ENCODE results near the gene WDFY4.
A peak's percentile ranks its signal among the peaks of the same experiment; 100 is the strongest.

The WDFY4 gene

GRCh38 chr10:48800007-48800675 is 115.5 kb downstream of the WDFY4 start:
- no peak for DNase-seq

GRCh38 chr10:48801001-48801421 is 116.3 kb downstream of the WDFY4 start:
- no peak for DNase-seq

- no peak for DNase-seq
These were observed 118.0 kb downstream of the WDFY4 start for GRCh38 chr10:48802611-48803071.

DNA sequence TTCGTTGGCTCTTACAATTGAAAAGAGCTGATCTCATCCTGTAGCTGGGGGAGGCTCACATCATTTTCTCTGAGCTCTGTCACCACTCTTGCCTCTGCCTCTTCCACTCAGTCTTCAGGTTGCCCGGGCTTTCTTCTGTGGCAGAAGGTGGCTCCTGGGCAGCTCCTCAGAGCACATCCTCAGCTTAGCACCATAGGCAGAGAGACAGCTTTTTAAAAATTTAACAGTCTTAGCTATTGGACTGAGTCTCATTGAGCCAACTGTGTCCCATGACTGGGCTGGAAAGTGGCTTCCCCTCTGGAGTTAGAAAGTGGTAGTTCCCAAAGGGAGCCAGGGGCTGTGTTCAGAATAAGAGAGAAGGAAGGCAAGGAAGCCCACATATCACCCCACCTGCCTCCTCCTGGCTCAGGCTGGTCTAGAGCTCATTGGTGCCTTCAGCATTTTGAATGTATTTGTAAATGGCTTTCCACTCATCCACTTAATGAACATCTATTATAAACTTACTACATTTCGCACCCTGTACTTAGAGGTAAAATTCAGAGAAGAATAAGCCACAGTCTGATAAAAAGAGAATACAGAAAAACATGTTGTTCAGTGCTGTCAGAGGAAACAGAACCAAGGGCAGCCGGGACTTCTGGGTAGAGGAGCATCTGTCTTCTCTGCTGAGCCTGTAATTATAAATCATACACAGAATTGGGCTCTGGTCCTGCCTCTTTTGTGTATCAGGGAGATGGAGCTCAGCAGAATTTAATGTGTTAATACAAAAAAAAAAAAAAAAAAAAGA is 119.3 kb downstream of the WDFY4 start:
- no peak for DNase-seq

DNA sequence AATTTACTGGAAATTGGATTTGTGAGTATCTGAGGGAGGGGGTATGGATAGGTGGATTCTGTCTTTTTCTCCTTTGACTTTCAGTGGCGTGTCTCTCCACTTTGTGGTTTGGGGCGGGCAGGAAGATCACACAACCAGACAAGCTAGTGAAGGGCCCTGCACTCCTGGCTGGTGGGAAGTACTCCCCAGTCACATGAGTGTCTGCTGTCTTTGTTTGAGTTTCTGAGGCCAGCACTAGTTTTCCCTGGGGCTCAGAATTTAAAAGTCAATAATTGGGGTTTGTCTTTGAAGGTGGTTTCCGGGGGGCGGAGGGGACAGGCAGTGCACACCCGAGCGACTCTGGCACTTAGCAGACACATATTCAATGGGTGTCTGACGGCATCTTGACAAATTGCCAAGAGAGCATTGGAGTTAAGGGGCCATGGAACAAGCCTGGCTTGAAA is 120.1 kb downstream of the WDFY4 start:
- peak; percentile 24 for DNase-seq

DNA sequence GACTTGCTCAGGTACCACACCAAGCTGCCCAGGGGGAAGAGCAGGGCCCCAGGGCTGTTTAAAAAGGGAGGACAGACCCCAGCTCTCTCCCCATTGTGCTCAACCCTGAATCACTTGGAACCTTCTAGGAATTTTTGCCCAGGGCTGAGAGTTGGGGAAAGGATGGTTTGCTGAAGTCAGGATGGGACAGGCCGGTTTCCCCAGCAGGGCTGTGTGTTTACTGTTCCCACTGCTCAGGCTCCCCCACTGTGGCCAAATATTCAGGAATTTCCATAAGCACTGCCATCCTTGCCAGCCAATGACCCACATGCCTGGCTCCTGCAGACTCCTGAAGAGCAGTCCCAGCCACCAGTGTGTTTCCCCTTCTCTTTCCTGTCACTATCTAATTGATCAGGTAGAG is 120.7 kb downstream of the WDFY4 start:
- DNase-seq: no peak

DNA sequence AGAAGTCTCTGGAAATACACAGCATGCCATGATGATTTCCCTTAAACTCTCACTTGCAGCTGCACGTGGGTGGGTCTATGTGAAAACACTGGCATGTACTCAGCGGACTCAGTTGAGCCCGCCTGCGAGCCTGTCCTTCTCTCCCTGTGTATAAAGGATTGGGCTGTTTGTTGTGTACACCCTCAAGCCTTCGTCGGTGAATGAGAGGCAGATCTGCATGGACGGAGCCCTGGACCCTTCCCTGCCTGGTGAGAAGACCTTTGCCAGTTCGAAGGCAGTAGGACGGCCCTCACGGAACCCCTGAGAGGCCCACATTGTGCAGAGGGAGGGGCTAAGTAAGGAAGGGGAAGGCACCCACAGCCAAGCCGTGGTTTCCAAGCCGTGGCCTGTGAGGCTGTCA is 121.2 kb downstream of the WDFY4 start:
- no peak for DNase-seq

GRCh38 chr10:48806342-48806741 is 121.7 kb downstream of the WDFY4 start:
- DNase-seq: no peak

DNA sequence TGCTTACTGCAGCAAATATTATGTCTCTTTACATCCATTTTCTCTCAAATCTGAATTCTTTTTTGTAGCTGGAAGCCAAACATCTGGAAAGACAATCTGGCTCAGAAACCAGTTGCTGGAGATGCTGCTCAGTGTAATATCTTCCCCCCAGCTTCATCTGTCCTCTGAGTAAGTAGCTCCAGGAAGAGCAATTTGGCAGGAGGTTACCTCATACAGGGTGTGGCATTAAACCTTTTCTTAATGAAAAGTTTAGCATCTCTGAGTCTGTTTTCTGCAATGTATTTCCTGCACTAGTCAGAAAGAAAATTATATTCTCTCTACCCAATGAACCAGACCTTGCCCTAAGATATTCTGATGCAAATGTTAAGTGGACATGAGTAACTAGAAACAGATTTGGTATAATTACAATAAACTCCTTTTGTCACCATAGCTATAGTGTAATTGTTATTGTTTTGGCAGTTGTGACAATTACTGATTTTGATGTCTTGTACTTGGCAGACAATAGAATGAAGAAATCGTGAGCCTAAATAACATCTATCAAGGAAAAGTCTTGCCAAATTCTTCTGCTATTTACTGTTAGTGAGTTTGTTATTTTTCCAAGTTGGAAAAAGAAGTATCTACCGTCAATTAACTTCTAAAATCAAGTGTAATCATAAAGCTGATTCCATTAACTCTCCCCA is 123.3 kb downstream of the WDFY4 start:
- DNase-seq: no peak

GRCh38 chr10:48809261-48809660 is 124.6 kb downstream of the WDFY4 start:
- no peak for DNase-seq

- no peak for DNase-seq
These were observed 126.8 kb downstream of the WDFY4 start for GRCh38 chr10:48811461-48811860.

DNA sequence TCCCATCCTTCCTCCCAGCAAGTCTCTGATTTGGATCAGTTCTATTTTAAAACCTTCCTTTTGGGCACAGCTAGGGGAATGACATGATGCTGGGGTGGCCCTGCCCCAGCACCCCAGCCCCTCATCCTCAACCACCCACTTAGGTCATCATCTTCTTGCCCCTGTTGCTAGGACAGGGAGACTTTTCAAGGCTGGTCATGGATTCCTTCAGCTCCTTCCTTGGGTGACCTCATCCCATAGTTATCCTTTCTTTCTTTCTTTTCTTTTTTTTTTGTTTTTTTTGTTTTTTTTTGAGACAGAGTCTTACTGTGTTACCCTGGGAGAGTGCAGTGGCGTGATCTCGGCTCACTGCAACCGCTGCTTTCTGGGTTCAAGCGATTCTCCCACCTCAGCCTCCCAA is 127.2 kb downstream of the WDFY4 start:
- no peak for DNase-seq

DNA sequence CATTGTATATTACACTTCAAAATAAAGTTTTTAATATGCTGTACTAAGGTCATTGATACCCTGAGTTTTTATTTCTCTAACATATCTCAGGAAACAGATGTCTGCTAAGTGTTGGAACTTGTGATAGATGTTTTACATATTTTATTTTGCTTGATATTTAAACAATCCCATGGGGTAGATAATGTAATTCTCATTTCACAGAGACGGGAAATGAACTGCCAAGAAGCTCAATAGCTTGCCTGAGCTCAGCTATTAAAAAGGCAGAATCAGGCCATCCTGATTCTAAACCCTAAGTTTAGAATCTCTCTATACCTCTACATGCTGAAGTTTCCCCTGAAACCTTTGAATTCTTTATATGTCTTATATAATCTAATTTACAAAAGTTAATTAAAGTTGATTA is 128.6 kb downstream of the WDFY4 start:
- no peak for DNase-seq

DNA sequence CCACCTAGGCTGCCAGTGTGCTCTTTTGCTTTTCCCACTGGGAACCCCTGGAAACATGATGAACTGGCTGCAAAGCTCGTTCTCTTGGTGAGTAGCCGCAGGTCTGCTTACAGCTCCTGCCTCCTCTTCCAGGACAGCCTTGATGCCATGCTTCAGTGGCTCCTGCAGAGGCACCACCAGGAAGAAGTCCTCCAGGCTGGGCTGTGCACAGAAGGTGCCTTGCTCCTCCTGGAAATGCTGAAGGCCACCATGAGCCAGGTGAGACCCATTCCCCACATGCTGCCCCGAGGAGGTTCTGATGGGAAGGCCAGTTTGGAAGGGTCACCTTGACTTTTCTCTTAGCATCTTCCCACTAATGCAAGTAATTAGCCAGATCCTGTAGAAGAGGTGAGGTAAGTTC is 129.2 kb downstream of the WDFY4 start:
- no peak for DNase-seq

- DNase-seq: no peak
These were observed 130.3 kb downstream of the WDFY4 start for GRCh38 chr10:48814933-48815332.

DNA sequence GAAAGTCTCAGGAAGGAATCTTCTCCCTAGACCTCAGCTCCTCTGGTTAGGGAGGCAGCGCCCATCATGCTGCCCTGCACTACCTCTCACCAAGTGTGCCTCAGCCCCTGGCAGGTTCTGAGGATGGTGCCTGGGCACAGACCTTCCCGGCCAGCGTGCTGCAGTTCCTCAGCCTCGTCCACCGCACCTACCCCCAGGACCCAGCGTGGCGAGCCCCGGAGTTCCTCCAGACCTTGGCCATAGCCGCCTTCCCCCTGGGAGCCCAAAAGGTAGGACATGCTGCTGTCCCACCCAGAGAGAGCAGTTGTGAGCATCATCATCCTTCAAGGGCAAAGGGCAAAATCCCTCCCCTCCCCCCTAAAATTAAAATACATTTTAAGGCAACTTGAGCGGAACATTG is 132.5 kb downstream of the WDFY4 start:
- DNase-seq: no peak

- no peak for DNase-seq
These were observed 133.4 kb downstream of the WDFY4 start for GRCh38 chr10:48818081-48818480.

GRCh38 chr10:48818861-48819520 is 134.3 kb downstream of the WDFY4 start:
- no peak for DNase-seq

DNA sequence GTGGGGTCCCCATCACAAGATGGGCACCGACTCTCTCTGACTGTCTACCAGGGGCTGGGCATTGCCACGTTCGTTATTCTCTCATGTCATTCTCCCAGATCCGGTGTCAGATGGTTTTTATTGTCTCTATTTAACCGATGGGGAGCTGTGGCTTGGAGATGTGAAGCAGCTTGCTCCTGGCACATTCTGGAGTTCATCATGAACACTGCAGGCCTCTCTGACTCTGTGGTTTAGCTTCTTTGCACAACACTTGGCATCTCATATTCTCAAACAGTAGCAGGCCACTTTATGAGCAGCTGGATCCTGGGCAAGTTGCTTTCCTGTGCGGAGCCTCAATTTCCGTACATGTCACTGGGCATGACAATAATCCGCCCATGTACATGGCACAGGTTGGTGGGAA is 135.1 kb downstream of the WDFY4 start:
- DNase-seq: no peak

- no peak for DNase-seq
These were observed 135.6 kb downstream of the WDFY4 start for GRCh38 chr10:48820231-48820630.

GRCh38 chr10:48820699-48821098 is 136.0 kb downstream of the WDFY4 start:
- DNase-seq: no peak

DNA sequence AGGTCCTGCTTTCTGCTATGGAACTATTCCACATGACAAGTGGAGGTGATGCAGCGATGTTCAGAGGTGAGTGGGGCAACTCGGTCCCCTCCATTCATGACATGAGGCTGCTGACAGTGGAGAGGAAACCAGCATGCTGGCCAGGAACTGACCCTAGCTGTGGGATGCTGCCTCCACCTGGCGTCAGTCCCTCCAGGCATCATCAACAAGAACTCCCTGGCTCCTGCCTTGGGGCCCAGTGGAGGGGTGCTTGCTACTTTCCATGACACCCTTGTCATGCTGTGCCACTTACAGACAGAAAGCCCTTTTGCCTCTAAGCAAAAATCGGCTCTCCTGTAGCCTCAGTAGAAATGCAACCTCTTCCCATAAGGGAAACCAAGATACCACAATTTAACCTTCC is 136.4 kb downstream of the WDFY4 start:
- no peak for DNase-seq

GRCh38 chr10:48821692-48822091 is 137.0 kb downstream of the WDFY4 start:
- DNase-seq: no peak
